Nephron (organoid): ENCODE data around the gene TPCN2.

Experiments
- H3K27ac Mint-ChIP-seq, 3 experiments: 2 replicates each; pipeline ENCODE4 v1.8.0; 2020; ENCODE audit warnings: mixed read lengths in 3 of 3, mild to moderate bottlenecking in 2 of 3, moderate library complexity in 1 of 3
- H3K27me3 Mint-ChIP-seq: 2 replicates; pipeline ENCODE4 v1.8.0; 2021; ENCODE audit warnings: low read depth, mild to moderate bottlenecking, moderate library complexity, mixed read lengths
- H3K36me3 Mint-ChIP-seq: 2 replicates; pipeline ENCODE4 v1.8.0; 2020; ENCODE audit warnings: low read depth, mixed read lengths
- H3K4me1 Mint-ChIP-seq: 2 replicates; pipeline ENCODE4 v1.8.0; 2020; ENCODE audit warnings: mixed read lengths
- H3K4me3 Mint-ChIP-seq, 3 experiments: 2 replicates each; pipeline ENCODE4 v1.8.0; 2020; ENCODE audit warnings: mild to moderate bottlenecking in 3 of 3, mixed read lengths in 3 of 3, moderate library complexity in 2 of 3
- H3K9me3 Mint-ChIP-seq: 2 replicates; pipeline ENCODE4 v1.8.0; 2020; ENCODE audit warnings: mixed read lengths
- CTCF ChIP-seq, 3 experiments: fragments of 200-600 bp; sonication (generic); IDR thresholded peaks; one replicate each; pipeline ENCODE4 v1.5.0; 2021; ENCODE audit warnings: antibody characterized with exemption in 3 of 3; ENCODE audit not compliant: unreplicated experiment in 3 of 3

TPCN2 gene

GRCh38 chr11:69052343-69053168 is 3.8 kb downstream of the TPCN2 start:
- H3K27ac Mint-ChIP-seq, result peak overlapping the region in 2 of 3 experiments; percentile 35 to 56
- TF ChIP-seq CTCF (IDR thresholded peaks at IDR 0.05; ENCODE audit: unreplicated experiment in 3 of 3), result no peak
- peaks cover 19% of the 10 kb centered on the region for H3K4me1 Mint-ChIP-seq
- peak overlapping the region; percentile 35 to 73 (median 62) for H3K4me3 Mint-ChIP-seq
- peaks cover 7% of the 10 kb centered on the region for H3K36me3 Mint-ChIP-seq
- H3K9me3 Mint-ChIP-seq, result no peaks in the 10 kb centered on the region
- peaks cover 3% of the 10 kb centered on the region for H3K27me3 Mint-ChIP-seq

GRCh38 chr11:69053169-69053477 is 4.4 kb downstream of the TPCN2 start:
- Mint-ChIP-seq H3K27ac (no peak overlapping the region), H3K27me3 (no peaks in the 10 kb centered on the region), H3K4me1 (peaks cover 19% of the 10 kb centered on the region), H3K9me3 (no peaks in the 10 kb centered on the region), H3K4me3 (no peak overlapping the region), H3K36me3 (peaks cover 7% of the 10 kb centered on the region)
- TF ChIP-seq CTCF (IDR thresholded peaks at IDR 0.05; ENCODE audit: unreplicated experiment in 3 of 3), result no peak

GRCh38 chr11:69053546-69054396 is 5.0 kb downstream of the TPCN2 start:
- no peaks in the 10 kb centered on the region for H3K27me3 Mint-ChIP-seq

GRCh38 chr11:69054397-69055211 is 5.9 kb downstream of the TPCN2 start:
- H3K27ac Mint-ChIP-seq, result peak overlapping the region in 2 of 3 experiments; percentile 63 to 97
- H3K27me3 Mint-ChIP-seq, result no peaks in the 10 kb centered on the region
- H3K4me1 Mint-ChIP-seq, result peaks cover 23% of the 10 kb centered on the region
- peak overlapping the region in 1 of 3 experiments; percentile 50 for H3K4me3 Mint-ChIP-seq
- TF ChIP-seq CTCF (IDR thresholded peaks at IDR 0.05; ENCODE audit: unreplicated experiment in 3 of 3), result no peak
- no peaks in the 10 kb centered on the region for H3K9me3 Mint-ChIP-seq
- H3K36me3 Mint-ChIP-seq, result peaks cover 7% of the 10 kb centered on the region

More at GRCh38 chr11:69053546-69054396, 5.0 kb downstream of the TPCN2 start:
- TF ChIP-seq CTCF (IDR thresholded peaks at IDR 0.05; ENCODE audit: unreplicated experiment in 3 of 3), result no peak
- H3K4me1 Mint-ChIP-seq, result peaks cover 22% of the 10 kb centered on the region
- H3K9me3 Mint-ChIP-seq, result no peaks in the 10 kb centered on the region
- H3K27ac Mint-ChIP-seq, result no peak overlapping the region
- peaks cover 7% of the 10 kb centered on the region for H3K36me3 Mint-ChIP-seq
- H3K4me3 Mint-ChIP-seq, result no peak overlapping the region

- peak overlapping the region in 1 of 3 experiments; percentile 50 for H3K4me3 Mint-ChIP-seq
- TF ChIP-seq CTCF (IDR thresholded peaks at IDR 0.05; ENCODE audit: unreplicated experiment in 3 of 3), result no peak
- H3K36me3 Mint-ChIP-seq, result peaks cover 7% of the 10 kb centered on the region
- peaks cover 3% of the 10 kb centered on the region for H3K27me3 Mint-ChIP-seq
- H3K4me1 Mint-ChIP-seq, result peaks cover 23% of the 10 kb centered on the region
- H3K9me3 Mint-ChIP-seq, result no peaks in the 10 kb centered on the region
- H3K27ac Mint-ChIP-seq, result peak overlapping the region in 2 of 3 experiments; percentile 63 to 97
Observed at GRCh38 chr11:69055212-69055586, 6.5 kb downstream of the TPCN2 start.
